ENCODE data around the gene DBX2.
"Not testable (repeated sequence)": the region's sequence is repeated elsewhere in the genome, so short reads cannot be mapped to it uniquely, and the experiment has no call there.

DNA sequence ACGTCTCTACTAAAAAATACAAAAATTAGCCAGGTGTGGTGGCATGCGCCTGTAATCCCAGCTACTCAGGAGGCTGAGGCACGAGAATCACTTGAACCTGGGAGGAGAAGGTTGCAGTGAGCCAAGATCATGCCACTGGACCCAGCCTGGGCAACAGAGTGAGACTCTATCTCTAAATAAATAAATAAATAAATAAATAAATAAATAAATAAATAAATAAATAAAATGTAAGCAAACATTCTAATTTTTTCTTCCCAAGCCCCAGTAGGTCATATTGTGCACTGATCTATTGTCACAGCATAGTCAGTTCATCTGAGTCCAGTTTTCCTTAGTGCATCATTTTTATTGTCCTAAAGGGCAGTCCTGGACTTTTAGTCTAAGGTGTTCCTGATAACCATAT, 44.5 kb upstream of the DBX2 start:
- TF ChIP-seq, protein P1, sequence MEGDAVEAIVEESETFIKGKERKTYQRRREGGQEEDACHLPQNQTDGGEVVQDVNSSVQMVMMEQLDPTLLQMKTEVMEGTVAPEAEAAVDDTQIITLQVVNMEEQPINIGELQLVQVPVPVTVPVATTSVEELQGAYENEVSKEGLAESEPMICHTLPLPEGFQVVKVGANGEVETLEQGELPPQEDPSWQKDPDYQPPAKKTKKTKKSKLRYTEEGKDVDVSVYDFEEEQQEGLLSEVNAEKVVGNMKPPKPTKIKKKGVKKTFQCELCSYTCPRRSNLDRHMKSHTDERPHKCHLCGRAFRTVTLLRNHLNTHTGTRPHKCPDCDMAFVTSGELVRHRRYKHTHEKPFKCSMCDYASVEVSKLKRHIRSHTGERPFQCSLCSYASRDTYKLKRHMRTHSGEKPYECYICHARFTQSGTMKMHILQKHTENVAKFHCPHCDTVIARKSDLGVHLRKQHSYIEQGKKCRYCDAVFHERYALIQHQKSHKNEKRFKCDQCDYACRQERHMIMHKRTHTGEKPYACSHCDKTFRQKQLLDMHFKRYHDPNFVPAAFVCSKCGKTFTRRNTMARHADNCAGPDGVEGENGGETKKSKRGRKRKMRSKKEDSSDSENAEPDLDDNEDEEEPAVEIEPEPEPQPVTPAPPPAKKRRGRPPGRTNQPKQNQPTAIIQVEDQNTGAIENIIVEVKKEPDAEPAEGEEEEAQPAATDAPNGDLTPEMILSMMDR (conservative IDR thresholded peaks at IDR 0.05; ENCODE audit: low read length): not testable (repeated sequence)
- TF ChIP-seq EZH2phosphoT487 (IDR thresholded peaks at IDR 0.05; ENCODE audit: borderline replicate concordance, low read depth, low read length): not testable (repeated sequence)

All from OCI-LY7 (cell line).